Sigmoid colon (tissue), 4 donors: Measurements from ENCODE around the gene SEMA4C.

Experiments
- CTCF ChIP-seq, 4 experiments: fragments of 450-650 bp in 3 of 4; fragments of 200-600 bp in 1 of 4; IDR thresholded peaks; one replicate each; pipeline ENCODE4 v1.5.1; 2016 to 2019; ENCODE audit warnings: antibody characterized with exemption in 4 of 4, mild to moderate bottlenecking in 3 of 4, moderate library complexity in 2 of 4
- POLR2A ChIP-seq, 2 donors: fragments of 450-650 bp; IDR thresholded peaks; one replicate each; pipeline ENCODE4 v1.6.1; 2016; ENCODE audit warnings: antibody characterized with exemption in 2 of 2, mild to moderate bottlenecking in 2 of 2, moderate library complexity in 2 of 2
- POLR2AphosphoS5 ChIP-seq, 4 donors: sonication (generic); formaldehyde crosslinking; IDR thresholded peaks; one replicate each; pipeline ENCODE4 v1.6.1; 2017; ENCODE audit warnings: antibody characterized with exemption in 4 of 4

GRCh38 chr2:96895746-96896651 lies 26.1 kb upstream of the SEMA4C start:
- TF ChIP-seq POLR2A (IDR thresholded peaks at IDR 0.05) (no peak), CTCF (IDR thresholded peaks at IDR 0.05) (no peak), POLR2AphosphoS5 (IDR thresholded peaks at IDR 0.05) (no peak)
